ENCODE results near the gene TBC1D10B.

The TBC1D10B gene

GRCh38 chr16:30416624-30417528 is 46.6 kb upstream of the TBC1D10B start:
- no peak overlapping the region for H2BK12ac ChIP-seq (ENCODE audit: low read length)
- H4K8ac ChIP-seq (ENCODE audit: low read depth, low read length), result peak overlapping the region; percentile 52
- H3K79me1 ChIP-seq (ENCODE audit: low read length), result no peaks in the 10 kb centered on the region
- no peak overlapping the region for H2BK120ac ChIP-seq (ENCODE audit: insufficient read depth, low read length, poor library complexity)
- peaks cover 7 to 10% of the 10 kb centered on the region in 2 experiments for H3K4me1 ChIP-seq (ENCODE audit: control insufficient read depth in 1 of 2, insufficient read depth in 2 of 2, low read length in 2 of 2)
- peak overlapping the region; percentile 23 for H4K91ac ChIP-seq (ENCODE audit: low read depth, low read length)
- no peaks in the 10 kb centered on the region for H3K27me3 ChIP-seq (ENCODE audit: insufficient read depth, low read length)
- H2AFZ ChIP-seq (ENCODE audit: insufficient read depth, low read length, poor library complexity), result peak overlapping the region; percentile 38
- no peak overlapping the region for H3K18ac ChIP-seq (ENCODE audit: low read length)
- H3K4me3 ChIP-seq (ENCODE audit: low read depth, low read length), result peak overlapping the region; percentile 70
- H3K79me2 ChIP-seq (ENCODE audit: control insufficient read depth, insufficient read depth, low read length, poor library complexity), result no peaks in the 10 kb centered on the region
- H3K9me3 ChIP-seq (ENCODE audit: insufficient read depth, low read depth, low read length), result no peaks in the 10 kb centered on the region
- H3K23ac ChIP-seq (ENCODE audit: low read length), result no peak overlapping the region
- peak overlapping the region; percentile 84 for H3K4me2 ChIP-seq (ENCODE audit: low read length)
- peak in 1 of 2 donors; percentile 27 for DNase-seq
- H2AK5ac ChIP-seq (ENCODE audit: low read length), result no peak overlapping the region
- H3K27ac ChIP-seq (ENCODE audit: low read depth, low read length), result peak overlapping the region; percentile 26
- H4K12ac ChIP-seq (ENCODE audit: low read depth, low read length), result peak overlapping the region; percentile 13
- H3K9ac ChIP-seq (ENCODE audit: low read length), result peak overlapping the region; percentile 70
- peak overlapping the region; percentile 31 for H3K14ac ChIP-seq (ENCODE audit: low read length)
- no CpG with 5 or more reads among the region's 18 CpGs for WGBS (ENCODE audit: extremely low coverage, insufficient coverage, insufficient read length)
- peaks cover 8 to 11% of the 10 kb centered on the region in 2 experiments for H3K36me3 ChIP-seq (ENCODE audit: control insufficient read depth in 1 of 2, insufficient read depth in 2 of 2, low read length in 2 of 2)
- H2BK5ac ChIP-seq (ENCODE audit: low read depth, low read length, poor library complexity), result no peak overlapping the region
- H3K4ac ChIP-seq (ENCODE audit: low read depth, low read length), result no peak overlapping the region

- Histone ChIP-seq H4K91ac (ENCODE audit: low read depth, low read length) (no peak overlapping the region), H2BK5ac (ENCODE audit: low read depth, low read length, poor library complexity) (no peak overlapping the region), H2BK12ac (ENCODE audit: low read length) (no peak overlapping the region), H3K27ac (ENCODE audit: low read depth, low read length) (no peak overlapping the region), H3K18ac (ENCODE audit: low read length) (no peak overlapping the region), H3K36me3 (ENCODE audit: control insufficient read depth in 1 of 2, insufficient read depth in 2 of 2, low read length in 2 of 2) (peaks cover 8 to 15% of the 10 kb centered on the region in 2 experiments), H4K8ac (ENCODE audit: low read depth, low read length) (no peak overlapping the region), H3K4ac (ENCODE audit: low read depth, low read length) (no peak overlapping the region), H2BK120ac (ENCODE audit: insufficient read depth, low read length, poor library complexity) (no peak overlapping the region), H3K4me1 (ENCODE audit: control insufficient read depth in 1 of 2, insufficient read depth in 2 of 2, low read length in 2 of 2) (peaks cover 7 to 10% of the 10 kb centered on the region in 2 experiments), H3K14ac (ENCODE audit: low read length) (no peak overlapping the region), H3K23ac (ENCODE audit: low read length) (no peak overlapping the region), H3K9me3 (ENCODE audit: insufficient read depth, low read depth, low read length) (no peaks in the 10 kb centered on the region), H4K12ac (ENCODE audit: low read depth, low read length) (no peak overlapping the region), H3K79me2 (ENCODE audit: control insufficient read depth, insufficient read depth, low read length, poor library complexity) (no peaks in the 10 kb centered on the region), H3K4me3 (ENCODE audit: low read depth, low read length) (no peak overlapping the region), H3K79me1 (ENCODE audit: low read length) (no peaks in the 10 kb centered on the region), H2AFZ (ENCODE audit: insufficient read depth, low read length, poor library complexity) (no peak overlapping the region), H2AK5ac (ENCODE audit: low read length) (no peak overlapping the region), H3K4me2 (ENCODE audit: low read length) (no peak overlapping the region), H3K9ac (ENCODE audit: low read length) (no peak overlapping the region), H3K27me3 (ENCODE audit: insufficient read depth, low read length) (no peaks in the 10 kb centered on the region)
- WGBS (ENCODE audit: extremely low coverage, insufficient coverage, insufficient read length), result no CpG with 5 or more reads among the region's 4 CpGs
- DNase-seq, result no peak
Measured at GRCh38 chr16:30416047-30416603, 45.8 kb upstream of the TBC1D10B start.

GRCh38 chr16:30414159-30414558 is 43.9 kb upstream of the TBC1D10B start:
- Histone ChIP-seq H3K4me3 (ENCODE audit: low read depth, low read length) (no peak overlapping the region), H2AFZ (ENCODE audit: insufficient read depth, low read length, poor library complexity) (no peak overlapping the region), H3K18ac (ENCODE audit: low read length) (no peak overlapping the region), H3K4me1 (ENCODE audit: control insufficient read depth in 1 of 2, insufficient read depth in 2 of 2, low read length in 2 of 2) (peaks cover 7 to 10% of the 10 kb centered on the region in 2 experiments), H4K12ac (ENCODE audit: low read depth, low read length) (no peak overlapping the region), H2BK5ac (ENCODE audit: low read depth, low read length, poor library complexity) (no peak overlapping the region), H3K4ac (ENCODE audit: low read depth, low read length) (no peak overlapping the region), H3K14ac (ENCODE audit: low read length) (no peak overlapping the region), H3K23ac (ENCODE audit: low read length) (no peak overlapping the region), H4K91ac (ENCODE audit: low read depth, low read length) (no peak overlapping the region), H2BK120ac (ENCODE audit: insufficient read depth, low read length, poor library complexity) (no peak overlapping the region), H2AK5ac (ENCODE audit: low read length) (no peak overlapping the region), H3K4me2 (ENCODE audit: low read length) (no peak overlapping the region), H2BK12ac (ENCODE audit: low read length) (no peak overlapping the region), H4K8ac (ENCODE audit: low read depth, low read length) (no peak overlapping the region), H3K36me3 (ENCODE audit: control insufficient read depth in 1 of 2, insufficient read depth in 2 of 2, low read length in 2 of 2) (peaks cover 9 to 15% of the 10 kb centered on the region in 2 experiments), H3K27ac (ENCODE audit: low read depth, low read length) (no peak overlapping the region), H3K9me3 (ENCODE audit: insufficient read depth, low read depth, low read length) (no peaks in the 10 kb centered on the region), H3K27me3 (ENCODE audit: insufficient read depth, low read length) (no peaks in the 10 kb centered on the region), H3K79me2 (ENCODE audit: control insufficient read depth, insufficient read depth, low read length, poor library complexity) (no peaks in the 10 kb centered on the region), H3K9ac (ENCODE audit: low read length) (no peak overlapping the region), H3K79me1 (ENCODE audit: low read length) (no peaks in the 10 kb centered on the region)
- no peak for DNase-seq
- WGBS (ENCODE audit: extremely low coverage, insufficient coverage, insufficient read length), result no CpG with 5 or more reads among the region's 5 CpGs

GRCh38 chr16:30413112-30413806 is 43.0 kb upstream of the TBC1D10B start:
- no peaks in the 10 kb centered on the region for H3K79me2 ChIP-seq (ENCODE audit: control insufficient read depth, insufficient read depth, low read length, poor library complexity)
- no CpG with 5 or more reads among the region's 6 CpGs for WGBS (ENCODE audit: extremely low coverage, insufficient coverage, insufficient read length)
- peaks cover 7 to 15% of the 10 kb centered on the region in 2 experiments for H3K36me3 ChIP-seq (ENCODE audit: control insufficient read depth in 1 of 2, insufficient read depth in 2 of 2, low read length in 2 of 2)
- H3K14ac ChIP-seq (ENCODE audit: low read length), result no peak overlapping the region
- H3K4ac ChIP-seq (ENCODE audit: low read depth, low read length), result no peak overlapping the region
- H2AK5ac ChIP-seq (ENCODE audit: low read length), result no peak overlapping the region
- H3K9me3 ChIP-seq (ENCODE audit: insufficient read depth, low read depth, low read length), result no peaks in the 10 kb centered on the region
- H3K27me3 ChIP-seq (ENCODE audit: insufficient read depth, low read length), result no peaks in the 10 kb centered on the region
- no peaks in the 10 kb centered on the region for H3K79me1 ChIP-seq (ENCODE audit: low read length)
- H3K4me1 ChIP-seq (ENCODE audit: control insufficient read depth in 1 of 2, insufficient read depth in 2 of 2, low read length in 2 of 2), result peaks cover 7 to 10% of the 10 kb centered on the region in 2 experiments
- no peak for DNase-seq
- H2BK12ac ChIP-seq (ENCODE audit: low read length), result no peak overlapping the region
- no peak overlapping the region for H4K12ac ChIP-seq (ENCODE audit: low read depth, low read length)
- no peak overlapping the region for H3K4me3 ChIP-seq (ENCODE audit: low read depth, low read length)
- no peak overlapping the region for H3K4me2 ChIP-seq (ENCODE audit: low read length)
- no peak overlapping the region for H3K9ac ChIP-seq (ENCODE audit: low read length)
- no peak overlapping the region for H3K23ac ChIP-seq (ENCODE audit: low read length)
- H3K18ac ChIP-seq (ENCODE audit: low read length), result no peak overlapping the region
- H4K91ac ChIP-seq (ENCODE audit: low read depth, low read length), result no peak overlapping the region
- H3K27ac ChIP-seq (ENCODE audit: low read depth, low read length), result no peak overlapping the region
- H2BK5ac ChIP-seq (ENCODE audit: low read depth, low read length, poor library complexity), result no peak overlapping the region
- no peak overlapping the region for H2AFZ ChIP-seq (ENCODE audit: insufficient read depth, low read length, poor library complexity)
- no peak overlapping the region for H2BK120ac ChIP-seq (ENCODE audit: insufficient read depth, low read length, poor library complexity)
- H4K8ac ChIP-seq (ENCODE audit: low read depth, low read length), result no peak overlapping the region

All from trophoblast cell (in vitro differentiated cells and primary cell).